Measurements from ENCODE around the gene APOL6. TPM values are rescaled to one million over a fixed set of nuclear protein-coding genes. Genes with fewer than 3 reads are reported as not detected.

APOL6 gene
- total and polyA plus RNA-seq, 2 donors (not counting 3 experiments of a cell fraction or from before 2014, with no cell fraction given), result 0.33 to 3.0 TPM

GRCh38 chr22:35683560-35683959 lies 35.3 kb downstream of the APOL6 start:
- Histone ChIP-seq H3K9me1 (replicated peaks; ENCODE audit: control insufficient read depth, extremely low read depth, insufficient read depth, low read length) (no peaks in the 10 kb centered on the region), H3K27me3 (ENCODE audit: control insufficient read depth in 2 of 2, insufficient read depth in 2 of 2, low read length in 2 of 2) (peaks cover 2 to 11% of the 10 kb centered on the region in 2 experiments), H3K36me3 (ENCODE audit: control insufficient read depth in 2 of 2, extremely low read depth in 1 of 2, insufficient read depth in 2 of 2, low read length in 2 of 2) (no peaks in the 10 kb centered on the region), H3K27ac (ENCODE audit: insufficient read depth, low read depth, low read length) (no peak overlapping the region), H3K4me2 (ENCODE audit: insufficient read depth, low read length) (no peak overlapping the region), H3K9me3 (replicated peaks; ENCODE audit: control insufficient read depth, insufficient read depth, low read length) (no peaks in the 10 kb centered on the region), H3K4me1 (ENCODE audit: control insufficient read depth, extremely low read depth, insufficient read depth, low read length) (no peaks in the 10 kb centered on the region), H2AFZ (ENCODE audit: low read depth, low read length) (no peak overlapping the region), H3K4me3 (replicated peaks in 1 of 3; ENCODE audit: insufficient read depth in 1 of 3, low read depth in 1 of 3, low read length in 3 of 3) (no peak overlapping the region), H3K79me2 (ENCODE audit: control insufficient read depth, insufficient read depth, low read length) (no peaks in the 10 kb centered on the region), H4K20me1 (replicated peaks; ENCODE audit: control insufficient read depth, extremely low read depth, insufficient read depth, low read length) (no peaks in the 10 kb centered on the region), H3K9ac (replicated peaks; ENCODE audit: extremely low read depth, insufficient read depth, low read length) (no peak overlapping the region)
- ChIA-PET POLR2A (no interaction called here), CTCF (interaction anchor here (1.1 to 2.5 kb wide), 16 partner anchors 12 to 382 kb away, joined by 3 to 20 read pairs (median 5); partner anchors contain the start of gene APOL6)
- FAIRE-seq (no peak), DNase-seq (ENCODE audit: low read depth, low spot score) (no peak)
- intact Hi-C loops (cut with micrococcal nuclease), result no loop called here
- dilution Hi-C loops (cut with MboI; ENCODE audit: extremely low pct_ligation_motif_present, low sequenced_read_pairs), result no loop called here
- TF ChIP-seq MYC (IDR thresholded peaks at IDR 0.05; ENCODE audit: low read depth, low read length), result no peak
- no TSS peak for BruUV-seq (replicated peaks)

GRCh38 chr22:35684270-35684700 lies 36.0 kb downstream of the APOL6 start:
- no peak overlapping the region for H3K27ac ChIP-seq (ENCODE audit: insufficient read depth, low read depth, low read length)
- H3K36me3 ChIP-seq (ENCODE audit: control insufficient read depth in 2 of 2, extremely low read depth in 1 of 2, insufficient read depth in 2 of 2, low read length in 2 of 2), result no peaks in the 10 kb centered on the region
- H3K79me2 ChIP-seq (ENCODE audit: control insufficient read depth, insufficient read depth, low read length), result no peaks in the 10 kb centered on the region
- no peak for TF ChIP-seq MYC (IDR thresholded peaks at IDR 0.05; ENCODE audit: low read depth, low read length)
- TF ChIP-seq CTCF (IDR thresholded peaks at IDR 0.05; ENCODE audit: extremely low read depth in 1 of 2, insufficient read depth in 1 of 2, low read depth in 1 of 2, low read length in 2 of 2), result peak; percentile 14 to 32
- TF ChIP-seq POLR2AphosphoS5 (IDR thresholded peaks at IDR 0.05; ENCODE audit: insufficient read depth, low read depth, low read length), result no peak
- H3K27me3 ChIP-seq (ENCODE audit: control insufficient read depth in 2 of 2, insufficient read depth in 2 of 2, low read length in 2 of 2), result peaks cover 2 to 7% of the 10 kb centered on the region in 2 experiments
- FAIRE-seq (no peak), DNase-seq (ENCODE audit: low read depth, low spot score) (peak; percentile 34)
- no peak overlapping the region for H3K9ac ChIP-seq (replicated peaks; ENCODE audit: extremely low read depth, insufficient read depth, low read length)
- H2AFZ ChIP-seq (ENCODE audit: low read depth, low read length), result no peak overlapping the region
- intact Hi-C loops (cut with micrococcal nuclease), result no loop called here
- no TSS peak for BruUV-seq (replicated peaks)
- ChIA-PET POLR2A (interaction anchor here (0.7 kb wide), 1 partner anchor 220 kb away, joined by 3 read pairs; no protein-coding TSS in a partner anchor), CTCF (interaction anchor here (0.6 to 2.5 kb wide), 26 partner anchors 8 to 1151 kb away, joined by 3 to 20 read pairs (median 4); partner anchors contain the start of gene APOL6)
- no peaks in the 10 kb centered on the region for H4K20me1 ChIP-seq (replicated peaks; ENCODE audit: control insufficient read depth, extremely low read depth, insufficient read depth, low read length)
- H3K9me1 ChIP-seq (replicated peaks; ENCODE audit: control insufficient read depth, extremely low read depth, insufficient read depth, low read length), result no peaks in the 10 kb centered on the region
- no peaks in the 10 kb centered on the region for H3K4me1 ChIP-seq (ENCODE audit: control insufficient read depth, extremely low read depth, insufficient read depth, low read length)
- H3K9me3 ChIP-seq (replicated peaks; ENCODE audit: control insufficient read depth, insufficient read depth, low read length), result no peaks in the 10 kb centered on the region
- no peak overlapping the region for H3K4me3 ChIP-seq (replicated peaks in 1 of 3; ENCODE audit: insufficient read depth in 1 of 3, low read depth in 1 of 3, low read length in 3 of 3)
- dilution Hi-C loops (cut with MboI; ENCODE audit: extremely low pct_ligation_motif_present, low sequenced_read_pairs), result no loop called here
- H3K4me2 ChIP-seq (ENCODE audit: insufficient read depth, low read length), result no peak overlapping the region
